Astrocyte of the cerebellum (primary cell): ENCODE measurements around the gene LMF1.

Experiments
- DNase-seq: peaks from one replicate; pipeline ENCODE4 v3.0.0-alpha.2; 2011; ENCODE audit warnings: low read depth
- H3K4me3 ChIP-seq: 2 replicates; pipeline ENCODE4 v1.5.1; 2011; ENCODE audit warnings: mild to moderate bottlenecking, low read depth, low read length, moderate library complexity
- CTCF ChIP-seq: IDR thresholded peaks from 2 replicates; pipeline ENCODE4 v1.5.1; 2012; ENCODE audit warnings: low read length, low read depth, moderate library complexity, mild to moderate bottlenecking; ENCODE audit errors: missing control alignments
- in situ Hi-C: cut with HindIII; loops from 2 replicates; pipeline ENCODE4 v1.10.0; 2017; ENCODE audit warnings: low sequenced_read_pairs

The LMF1 gene

DNA sequence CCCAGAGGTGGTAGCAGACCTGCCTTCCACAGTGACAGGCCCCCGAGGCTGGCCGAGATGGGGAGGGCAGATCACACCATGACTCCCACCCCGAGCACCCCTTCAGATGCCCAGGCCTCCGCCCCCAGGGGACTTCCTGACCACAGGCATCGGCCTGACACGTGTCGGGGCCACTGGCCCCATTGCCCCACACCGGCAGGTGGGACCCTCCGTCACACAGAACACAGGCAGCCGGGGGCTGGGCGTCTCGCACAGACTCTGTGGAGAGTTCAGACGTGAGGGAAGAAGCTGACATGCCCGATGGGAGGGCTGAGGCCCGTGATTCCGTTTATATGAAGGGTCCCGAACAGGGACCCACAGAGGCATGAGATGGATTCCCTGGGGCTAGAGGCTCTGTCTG lies 118.9 kb downstream of the LMF1 start:
- no peak for DNase-seq
- TF ChIP-seq CTCF, result no peak
- in situ Hi-C loops, result no loop called here
- H3K4me3 ChIP-seq, result no peak overlapping the region

GRCh38 chr16:851209-851810 lies 119.5 kb downstream of the LMF1 start:
- DNase-seq, result no peak
- in situ Hi-C loops, result no loop called here
- no peak overlapping the region for H3K4me3 ChIP-seq
- TF ChIP-seq CTCF, result no peak

- TF ChIP-seq CTCF, result no peak
- H3K4me3 ChIP-seq, result no peak overlapping the region
- no peak for DNase-seq
- in situ Hi-C loops, result no loop called here
These were observed 120.1 kb downstream of the LMF1 start for GRCh38 chr16:850668-851067.

DNA sequence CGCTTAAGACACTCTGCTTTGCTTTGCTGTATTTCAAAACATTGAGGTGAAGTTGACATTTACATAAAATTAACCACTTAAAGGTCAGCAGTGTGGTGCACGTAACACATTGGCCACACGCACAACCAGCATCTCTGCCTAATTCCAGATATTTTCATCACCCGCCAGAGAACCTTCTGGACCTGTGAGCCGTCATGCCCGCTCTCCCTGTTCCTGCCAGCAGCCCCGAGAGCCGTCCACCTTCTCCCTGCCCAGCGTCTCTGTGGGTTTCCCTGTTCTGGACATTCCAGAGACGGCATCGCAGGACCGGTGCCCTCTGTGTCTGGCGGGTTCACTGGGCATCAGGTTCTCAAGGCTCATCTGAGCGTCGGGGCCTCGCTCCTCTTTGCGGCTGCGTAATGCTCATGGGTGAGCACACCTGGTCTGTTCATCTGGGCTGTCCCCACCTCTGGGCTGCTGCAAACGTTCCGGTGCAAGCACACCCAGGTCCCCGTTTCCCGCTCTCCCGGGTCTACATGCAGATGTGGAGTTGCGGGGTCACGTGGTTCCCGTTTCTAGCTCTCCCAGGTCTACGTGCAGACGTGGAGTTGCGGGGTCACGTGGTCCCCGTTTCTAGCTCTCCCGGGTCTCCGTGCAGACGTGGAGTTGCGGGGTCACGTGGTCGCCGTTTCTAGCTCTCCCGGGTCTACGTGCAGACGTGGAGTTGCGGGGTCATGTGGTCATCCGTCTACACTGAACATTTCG lies 122.1 kb downstream of the LMF1 start:
- H3K4me3 ChIP-seq, result no peak overlapping the region
- no peak for DNase-seq
- TF ChIP-seq CTCF, result no peak
- in situ Hi-C loops, result no loop called here

- no peak for DNase-seq
- TF ChIP-seq CTCF, result no peak
- no peak overlapping the region for H3K4me3 ChIP-seq
- in situ Hi-C loops, result no loop called here
These were observed 122.9 kb downstream of the LMF1 start for GRCh38 chr16:847681-848445.

GRCh38 chr16:847151-847550 lies 123.6 kb downstream of the LMF1 start:
- no peak for DNase-seq
- in situ Hi-C loops, result no loop called here
- no peak overlapping the region for H3K4me3 ChIP-seq
- no peak for TF ChIP-seq CTCF
